Activated CD8-positive, alpha-beta memory T cell treated with anti-CD3 and anti-CD28 coated beads, Interleukin-2, amount 50 U/mL, for 1 hour (primary cell): ENCODE data around the gene LINGO3.
"Not testable (repeated sequence)": the region's sequence is repeated elsewhere in the genome, so short reads cannot be mapped to it uniquely, and the experiment has no call there.

Experiments
- DNase-seq: peaks from one replicate; pipeline ENCODE4 v3.0.0-alpha.2; 2020; ENCODE audit errors: extremely low read depth

Gene LINGO3

GRCh38 chr19:2282062-2282861 lies 25.7 kb downstream of the LINGO3 start, which contains the start of gene PEAK3:
TSS of gene PEAK3 (minus strand) at chr19:2282175. CDS start at chr19:2280931, 1,244 bp downstream.
- no peak for DNase-seq

- DNase-seq = not testable (repeated sequence)
These were observed 26.5 kb downstream of the LINGO3 start for GRCh38 chr19:2281265-2282061.

GRCh38 chr19:2280633-2281264 lies 27.2 kb downstream of the LINGO3 start:
- no peak for DNase-seq

- DNase-seq = no peak
These were observed 29.3 kb downstream of the LINGO3 start for GRCh38 chr19:2278459-2279158.

GRCh38 chr19:2277138-2277537 lies 30.8 kb downstream of the LINGO3 start:
- no peak for DNase-seq

GRCh38 chr19:2276429-2276986 lies 31.4 kb downstream of the LINGO3 start:
- DNase-seq = no peak

GRCh38 chr19:2275588-2276428 lies 32.1 kb downstream of the LINGO3 start:
- DNase-seq = no peak

- DNase-seq = no peak
These were observed 32.9 kb downstream of the LINGO3 start for GRCh38 chr19:2274931-2275535.

- no peak for DNase-seq
These were observed 33.7 kb downstream of the LINGO3 start for GRCh38 chr19:2274185-2274711.

- DNase-seq = peak; percentile 46
These were observed 34.4 kb downstream of the LINGO3 start for GRCh38 chr19:2273356-2274184.

GRCh38 chr19:2271234-2272103 lies 36.5 kb downstream of the LINGO3 start:
- DNase-seq = no peak

- peak; percentile 36 for DNase-seq
These were observed 37.3 kb downstream of the LINGO3 start for GRCh38 chr19:2270423-2271233.

- no peak for DNase-seq
These were observed 37.9 kb downstream of the LINGO3 start for GRCh38 chr19:2270157-2270422.

- DNase-seq = peak; percentile 92
These were observed 38.5 kb downstream of the LINGO3 start for GRCh38 chr19:2269244-2270156.

GRCh38 chr19:2268861-2269243 lies 39.1 kb downstream of the LINGO3 start:
- DNase-seq = no peak

GRCh38 chr19:2268480-2268830 lies 39.5 kb downstream of the LINGO3 start:
- no peak for DNase-seq
